GM19099 (cell line): ENCODE results near the gene FMNL2.

Experiments used
- POLR2A ChIP-seq: IDR thresholded peaks from 3 replicates; pipeline ENCODE4 v1.6.1; 2011; ENCODE audit warnings: low read depth; ENCODE audit not compliant: insufficient read length; ENCODE audit errors: extremely low read depth

FMNL2 gene

DNA sequence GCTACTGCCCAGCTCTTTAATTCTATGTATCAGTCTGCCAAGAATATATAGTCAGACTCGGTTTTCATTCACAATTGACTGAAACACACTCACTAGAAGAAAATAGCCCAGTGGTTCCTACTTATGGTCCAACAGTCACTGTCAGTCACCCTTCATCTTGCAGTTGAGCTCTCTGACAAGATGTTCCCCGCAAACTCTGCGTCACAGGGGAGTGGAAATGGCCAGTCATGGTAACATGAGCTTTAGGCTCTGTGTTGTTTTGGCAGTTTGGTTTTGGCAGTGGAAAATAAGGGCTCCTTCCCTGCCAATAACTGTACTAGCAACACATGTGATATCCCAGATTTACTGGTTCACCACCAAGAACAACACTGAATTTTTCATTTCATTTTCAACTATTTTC, 259.8 kb downstream of the FMNL2 start:
- TF ChIP-seq POLR2A = no peak

GRCh38 chr2:152598975-152599759, 264.2 kb downstream of the FMNL2 start:
- TF ChIP-seq POLR2A = no peak

GRCh38 chr2:152600051-152600657, 265.2 kb downstream of the FMNL2 start:
- no peak for TF ChIP-seq POLR2A

DNA sequence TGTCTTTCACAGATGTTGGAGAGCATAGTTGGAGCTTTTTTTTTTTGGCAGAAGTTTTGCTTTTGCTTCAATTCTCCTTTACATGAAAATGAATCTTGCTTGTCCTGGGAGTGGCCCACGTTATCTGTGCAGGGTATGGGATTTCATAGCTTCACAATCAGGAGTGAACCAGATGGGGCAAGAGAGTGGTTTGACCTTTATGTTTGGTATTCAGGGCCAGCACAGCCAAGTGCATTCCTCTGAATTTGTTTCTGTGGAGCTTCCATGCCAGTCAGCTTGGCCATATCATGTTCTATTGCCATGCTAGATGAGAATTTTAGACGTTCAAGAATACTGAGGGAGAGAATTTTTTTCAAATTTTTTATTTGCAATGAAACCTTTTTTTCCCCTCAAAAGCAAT, 265.7 kb downstream of the FMNL2 start:
- TF ChIP-seq POLR2A = no peak

- TF ChIP-seq POLR2A = no peak
Observed at GRCh38 chr2:152602750-152603149, 267.8 kb downstream of the FMNL2 start.

GRCh38 chr2:152603166-152603565, 268.2 kb downstream of the FMNL2 start:
- no peak for TF ChIP-seq POLR2A

GRCh38 chr2:152606081-152606480, 271.1 kb downstream of the FMNL2 start:
- TF ChIP-seq POLR2A = no peak

DNA sequence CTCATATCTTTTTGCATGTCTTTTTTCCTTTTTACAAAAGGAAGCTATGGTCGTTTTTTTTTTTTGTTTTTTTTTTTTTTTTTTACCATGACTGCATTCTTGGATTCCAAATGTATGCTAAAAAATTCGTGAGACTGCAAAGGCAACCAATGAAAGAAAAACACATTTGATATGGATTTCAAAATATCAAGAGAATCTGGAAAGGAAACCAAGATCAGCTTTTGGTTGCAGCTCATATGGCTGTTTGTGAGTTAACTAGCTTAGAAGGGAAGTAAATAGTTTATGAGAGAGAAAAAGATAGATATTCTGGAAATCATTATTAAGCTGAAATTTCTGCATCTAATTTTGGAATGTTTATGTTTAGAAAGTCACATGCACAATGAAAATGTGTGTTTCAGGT, 272.0 kb downstream of the FMNL2 start:
- TF ChIP-seq POLR2A = no peak

DNA sequence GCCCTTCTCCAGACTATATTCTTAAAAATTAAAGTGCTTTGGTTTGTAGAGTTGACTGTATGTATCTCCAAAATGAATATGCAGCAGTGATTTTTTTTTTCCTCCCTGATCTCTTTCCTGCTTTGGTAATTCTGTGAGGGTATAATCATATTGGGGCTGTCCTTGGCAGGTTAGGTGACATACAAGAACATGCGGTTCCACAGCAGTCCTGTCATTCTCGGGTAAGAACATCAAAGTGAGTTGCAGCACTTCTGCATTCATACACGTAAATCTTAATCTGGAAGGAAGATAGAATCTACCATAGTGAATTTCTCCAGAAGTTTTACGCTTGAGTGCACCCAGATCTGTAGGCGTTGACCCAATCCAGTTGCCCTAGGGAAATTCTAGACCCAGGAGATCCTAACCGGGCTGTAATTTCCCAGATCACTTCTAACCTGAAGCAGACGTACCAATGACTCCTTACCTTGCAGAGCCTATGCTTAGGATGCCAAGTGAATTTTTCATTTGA, 272.9 kb downstream of the FMNL2 start:
- TF ChIP-seq POLR2A = no peak

- TF ChIP-seq POLR2A = no peak
Observed at GRCh38 chr2:152609154-152609553, 274.2 kb downstream of the FMNL2 start.

- TF ChIP-seq POLR2A = no peak
Observed at GRCh38 chr2:152609699-152610098, 274.7 kb downstream of the FMNL2 start.

- TF ChIP-seq POLR2A = no peak
Observed at GRCh38 chr2:152611458-152612231, 276.7 kb downstream of the FMNL2 start.

GRCh38 chr2:152613235-152613634, 278.3 kb downstream of the FMNL2 start:
- TF ChIP-seq POLR2A = no peak

DNA sequence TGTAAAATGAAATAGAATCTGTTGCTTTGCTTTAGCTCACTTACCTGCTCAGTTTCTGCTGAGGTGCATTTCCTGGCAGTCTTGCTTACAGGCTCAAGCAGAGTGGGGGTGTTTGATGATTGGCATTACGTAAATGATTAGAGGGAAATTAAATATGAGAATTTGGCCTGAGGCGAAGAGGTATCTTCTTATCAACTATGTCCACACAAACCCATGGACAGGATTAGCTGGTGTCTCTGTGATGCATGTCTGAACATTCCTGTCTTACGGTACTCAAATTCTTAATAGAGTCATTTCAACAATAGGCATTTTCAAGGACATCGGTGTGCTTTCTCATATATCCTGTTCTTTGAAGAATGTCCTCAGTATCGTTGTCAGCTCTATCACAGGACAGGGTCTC, 280.2 kb downstream of the FMNL2 start:
- TF ChIP-seq POLR2A = no peak

DNA sequence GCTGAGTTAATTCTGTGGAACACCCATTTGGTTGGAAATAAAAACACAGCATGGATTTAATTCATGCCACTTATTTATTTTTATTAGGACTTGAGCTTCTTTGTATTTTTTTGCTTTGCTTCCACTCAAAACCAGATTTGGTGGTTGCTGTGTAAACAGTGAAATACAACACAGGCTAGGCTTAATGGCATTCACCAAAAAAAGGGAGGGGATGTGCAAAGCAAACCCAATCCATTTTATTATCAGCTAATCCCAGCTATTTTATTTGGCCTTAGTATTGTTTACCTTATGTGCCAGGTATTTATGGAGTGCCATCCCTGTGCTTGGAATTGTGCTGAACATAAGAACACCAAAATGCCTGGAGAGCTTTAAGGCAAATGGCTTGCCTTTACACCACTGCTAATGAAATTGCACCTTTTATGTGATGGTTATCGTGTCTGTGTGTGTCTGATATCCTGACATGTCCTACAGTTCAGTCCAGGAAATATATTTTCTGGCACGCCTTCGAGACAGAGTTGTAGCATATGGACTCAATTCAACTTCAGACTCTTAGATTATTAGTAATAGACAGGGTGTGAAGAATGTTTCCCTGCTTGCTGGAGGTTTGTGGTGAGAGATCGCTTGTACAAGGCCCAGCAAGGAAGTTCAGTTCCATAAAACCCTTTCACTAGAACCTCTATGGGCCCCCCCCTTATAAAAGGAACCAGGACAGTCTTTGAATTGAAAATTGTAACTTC, 282.6 kb downstream of the FMNL2 start:
- TF ChIP-seq POLR2A = no peak
